HL-60 (cell line): ENCODE measurements around the gene RAB40B.

Experiments
- DNase-seq, 2 experiments: peaks; one replicate each; pipeline ENCODE4 v3.0.0-alpha.2; 2010 to 2020; ENCODE audit warnings: low read depth in 1 of 2, low spot score in 1 of 2
- H3K27ac ChIP-seq: fragments of 250-450 bp; sonication (Bioruptor Pico); replicated peaks from 2 replicates; pipeline ENCODE4 v1.5.1; 2020; ENCODE audit warnings: mild to moderate bottlenecking, moderate library complexity
- H3K27me3 ChIP-seq: fragments of 250-450 bp; sonication (Bioruptor Pico); 2 replicates; pipeline ENCODE4 v1.5.1; 2021; ENCODE audit warnings: mild to moderate bottlenecking, moderate library complexity; ENCODE audit not compliant: insufficient read depth, poor library complexity, severe bottlenecking
- H3K4me3 ChIP-seq: replicated peaks from 2 replicates; pipeline ENCODE4 v1.5.1; 2011; ENCODE audit warnings: mild to moderate bottlenecking, control low read depth, low read length; ENCODE audit not compliant: insufficient read depth
- GABPA ChIP-seq: IDR thresholded peaks from 2 replicates; pipeline ENCODE4 v1.6.1; 2012; ENCODE audit warnings: low read depth
- POLR2AphosphoS5 ChIP-seq: IDR thresholded peaks from 2 replicates; pipeline ENCODE4 v1.6.1; 2012; ENCODE audit warnings: low read depth
- SPI1 ChIP-seq: IDR thresholded peaks from 2 replicates; pipeline ENCODE4 v1.6.1; 2012; ENCODE audit warnings: low read depth, mild to moderate bottlenecking, borderline replicate concordance
- TF ChIP-seq, protein P1 (sequence below): IDR thresholded peaks from one replicate; pipeline ENCODE4 v1.5.1; 2011; ENCODE audit warnings: low read length, control low read depth, inconsistent platforms; ENCODE audit not compliant: insufficient read depth
- TF ChIP-seq, protein P2 (sequence below): IDR thresholded peaks from 2 replicates; pipeline ENCODE4 v1.6.1; 2012; ENCODE audit warnings: low read depth; ENCODE audit not compliant: insufficient replicate concordance

Gene RAB40B

DNA sequence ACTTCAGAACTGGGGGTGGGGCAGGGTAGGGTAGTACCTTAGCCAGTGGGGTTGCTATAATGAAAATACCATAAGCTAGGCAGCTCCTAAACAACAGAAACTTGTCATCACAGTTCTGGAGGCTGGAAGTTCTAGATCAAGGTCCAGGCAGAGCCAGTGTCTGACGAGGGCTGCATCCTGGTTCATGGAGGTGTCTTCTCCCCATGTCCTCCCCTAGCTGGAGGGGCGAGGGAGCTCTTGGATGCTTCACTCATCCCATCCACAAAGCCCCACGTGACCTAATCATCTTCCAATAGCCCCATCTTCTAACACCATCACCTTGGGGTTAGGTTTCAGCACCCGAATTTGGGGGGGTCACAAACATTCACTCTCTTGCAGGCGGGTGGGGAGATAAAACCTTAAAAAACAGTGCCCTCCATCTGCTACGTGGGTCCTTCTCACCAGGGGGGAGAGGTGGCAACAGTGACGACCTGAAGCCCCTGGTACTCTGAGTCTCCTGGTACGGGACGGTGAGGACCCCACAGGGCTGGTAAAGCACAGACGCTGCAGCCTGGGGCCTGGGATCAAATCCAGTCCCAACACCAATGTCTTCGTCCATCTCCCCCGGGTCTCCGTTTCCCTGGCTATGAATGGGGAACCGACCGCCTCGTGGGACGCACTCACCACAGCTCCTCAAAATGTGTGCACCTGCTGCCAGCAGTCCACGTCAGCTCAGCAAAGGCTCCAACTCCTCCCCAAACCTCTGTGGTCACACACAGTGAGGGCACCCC is 22.8 kb downstream of the RAB40B start:
- no peak for DNase-seq
- no peaks in the 10 kb centered on the region for H3K27me3 ChIP-seq
- TF ChIP-seq POLR2AphosphoS5 (no peak), GABPA (no peak), SPI1 (no peak)
- TF ChIP-seq, protein P1, sequence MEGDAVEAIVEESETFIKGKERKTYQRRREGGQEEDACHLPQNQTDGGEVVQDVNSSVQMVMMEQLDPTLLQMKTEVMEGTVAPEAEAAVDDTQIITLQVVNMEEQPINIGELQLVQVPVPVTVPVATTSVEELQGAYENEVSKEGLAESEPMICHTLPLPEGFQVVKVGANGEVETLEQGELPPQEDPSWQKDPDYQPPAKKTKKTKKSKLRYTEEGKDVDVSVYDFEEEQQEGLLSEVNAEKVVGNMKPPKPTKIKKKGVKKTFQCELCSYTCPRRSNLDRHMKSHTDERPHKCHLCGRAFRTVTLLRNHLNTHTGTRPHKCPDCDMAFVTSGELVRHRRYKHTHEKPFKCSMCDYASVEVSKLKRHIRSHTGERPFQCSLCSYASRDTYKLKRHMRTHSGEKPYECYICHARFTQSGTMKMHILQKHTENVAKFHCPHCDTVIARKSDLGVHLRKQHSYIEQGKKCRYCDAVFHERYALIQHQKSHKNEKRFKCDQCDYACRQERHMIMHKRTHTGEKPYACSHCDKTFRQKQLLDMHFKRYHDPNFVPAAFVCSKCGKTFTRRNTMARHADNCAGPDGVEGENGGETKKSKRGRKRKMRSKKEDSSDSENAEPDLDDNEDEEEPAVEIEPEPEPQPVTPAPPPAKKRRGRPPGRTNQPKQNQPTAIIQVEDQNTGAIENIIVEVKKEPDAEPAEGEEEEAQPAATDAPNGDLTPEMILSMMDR: no peak
- TF ChIP-seq, protein P2, sequence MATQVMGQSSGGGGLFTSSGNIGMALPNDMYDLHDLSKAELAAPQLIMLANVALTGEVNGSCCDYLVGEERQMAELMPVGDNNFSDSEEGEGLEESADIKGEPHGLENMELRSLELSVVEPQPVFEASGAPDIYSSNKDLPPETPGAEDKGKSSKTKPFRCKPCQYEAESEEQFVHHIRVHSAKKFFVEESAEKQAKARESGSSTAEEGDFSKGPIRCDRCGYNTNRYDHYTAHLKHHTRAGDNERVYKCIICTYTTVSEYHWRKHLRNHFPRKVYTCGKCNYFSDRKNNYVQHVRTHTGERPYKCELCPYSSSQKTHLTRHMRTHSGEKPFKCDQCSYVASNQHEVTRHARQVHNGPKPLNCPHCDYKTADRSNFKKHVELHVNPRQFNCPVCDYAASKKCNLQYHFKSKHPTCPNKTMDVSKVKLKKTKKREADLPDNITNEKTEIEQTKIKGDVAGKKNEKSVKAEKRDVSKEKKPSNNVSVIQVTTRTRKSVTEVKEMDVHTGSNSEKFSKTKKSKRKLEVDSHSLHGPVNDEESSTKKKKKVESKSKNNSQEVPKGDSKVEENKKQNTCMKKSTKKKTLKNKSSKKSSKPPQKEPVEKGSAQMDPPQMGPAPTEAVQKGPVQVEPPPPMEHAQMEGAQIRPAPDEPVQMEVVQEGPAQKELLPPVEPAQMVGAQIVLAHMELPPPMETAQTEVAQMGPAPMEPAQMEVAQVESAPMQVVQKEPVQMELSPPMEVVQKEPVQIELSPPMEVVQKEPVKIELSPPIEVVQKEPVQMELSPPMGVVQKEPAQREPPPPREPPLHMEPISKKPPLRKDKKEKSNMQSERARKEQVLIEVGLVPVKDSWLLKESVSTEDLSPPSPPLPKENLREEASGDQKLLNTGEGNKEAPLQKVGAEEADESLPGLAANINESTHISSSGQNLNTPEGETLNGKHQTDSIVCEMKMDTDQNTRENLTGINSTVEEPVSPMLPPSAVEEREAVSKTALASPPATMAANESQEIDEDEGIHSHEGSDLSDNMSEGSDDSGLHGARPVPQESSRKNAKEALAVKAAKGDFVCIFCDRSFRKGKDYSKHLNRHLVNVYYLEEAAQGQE: no peak
- H3K4me3 ChIP-seq: no peak overlapping the region
- H3K27ac ChIP-seq: no peak overlapping the region

DNA sequence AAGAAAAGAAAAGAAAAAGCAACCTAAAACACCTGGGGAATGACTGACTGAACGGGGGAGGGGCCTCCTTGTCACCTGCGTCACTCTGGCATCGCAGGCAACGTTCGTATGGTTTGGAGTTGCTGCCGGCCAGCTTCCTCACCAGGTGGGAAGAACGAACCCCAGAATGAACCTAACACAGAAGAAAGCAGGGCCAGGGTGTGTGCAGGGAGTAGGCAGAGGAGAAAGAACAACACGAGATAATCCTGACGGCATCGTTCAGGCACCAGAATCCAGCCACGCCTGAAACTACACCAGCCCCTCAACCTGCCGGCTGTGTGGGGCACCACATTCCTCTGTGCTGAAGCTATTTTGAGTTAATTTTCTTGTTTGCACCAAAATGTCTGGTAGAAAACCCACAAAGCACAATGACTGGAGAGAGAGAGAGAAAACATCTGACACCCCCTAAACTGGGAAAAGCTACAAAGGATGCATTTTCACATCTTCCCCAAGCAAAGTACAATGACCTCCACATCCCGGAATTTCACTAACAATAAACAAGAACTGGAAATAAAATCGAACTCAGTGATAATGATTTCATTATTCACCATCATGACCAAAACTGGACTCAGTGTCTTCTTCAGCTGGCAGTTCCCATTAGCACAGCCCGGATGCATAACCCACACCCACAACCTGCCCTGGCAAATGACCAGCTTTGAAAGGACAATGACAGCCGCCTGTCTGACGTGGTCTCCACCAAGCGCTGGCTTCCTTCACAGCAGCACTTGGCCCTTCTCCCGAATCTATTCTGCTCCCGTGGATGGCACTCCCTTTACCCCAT is 23.6 kb downstream of the RAB40B start:
- TF ChIP-seq, protein P1: no peak
- no peak for TF ChIP-seq SPI1
- TF ChIP-seq POLR2AphosphoS5: no peak
- no peak for TF ChIP-seq GABPA
- TF ChIP-seq, protein P2: no peak
- Histone ChIP-seq H3K27me3 (no peaks in the 10 kb centered on the region), H3K27ac (no peak overlapping the region), H3K4me3 (no peak overlapping the region)
- DNase-seq: no peak

DNA sequence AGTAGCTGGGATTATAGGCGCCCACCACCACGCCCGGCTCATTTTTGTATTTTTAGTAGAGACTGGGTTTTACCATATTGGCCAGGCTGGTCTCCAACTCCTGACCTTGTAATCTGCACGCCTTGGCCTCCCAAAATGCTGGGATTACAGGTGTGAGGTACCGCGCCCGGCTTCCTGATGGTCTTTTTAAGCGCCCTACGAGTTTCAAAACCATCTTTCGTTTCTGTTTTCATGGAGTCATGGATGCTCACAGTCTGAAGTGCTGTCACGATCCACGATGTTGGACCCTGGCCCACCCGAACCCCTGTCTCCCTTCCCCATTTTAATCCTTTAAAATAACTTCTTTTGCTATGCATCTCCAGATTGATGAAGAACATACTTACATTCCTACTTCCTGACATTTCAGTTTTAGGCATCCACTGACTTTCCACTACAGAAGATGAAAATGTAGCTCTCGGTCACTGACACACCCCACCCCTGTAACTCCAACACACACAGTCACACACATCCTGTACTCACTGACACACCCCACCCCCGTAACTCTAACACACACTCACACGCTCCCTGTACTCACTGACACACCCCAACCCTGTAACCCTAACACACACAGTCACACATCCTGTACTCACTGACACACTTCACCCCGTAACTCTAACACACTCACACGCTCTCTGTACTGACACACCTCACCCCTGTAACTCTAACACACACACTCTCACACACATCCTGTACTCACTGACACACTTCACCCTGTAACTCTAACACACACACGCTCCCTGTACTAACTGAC is 27.6 kb downstream of the RAB40B start:
- no peak for TF ChIP-seq SPI1
- no peak for TF ChIP-seq POLR2AphosphoS5
- TF ChIP-seq GABPA: no peak
- TF ChIP-seq, protein P2: no peak
- TF ChIP-seq, protein P1: no peak
- Histone ChIP-seq H3K27ac (no peak overlapping the region), H3K27me3 (no peaks in the 10 kb centered on the region), H3K4me3 (no peak overlapping the region)
- no peak for DNase-seq
